ENCODE results near the gene ARHGAP20. TPM values are rescaled to one million over a fixed set of nuclear protein-coding genes. Genes with fewer than 3 reads are reported as not detected.

ARHGAP20 gene
- total RNA-seq, 1 experiment from 2014 or later: not detected

- Histone ChIP-seq H3K9me2 (ENCODE audit: insufficient read depth) (no peaks in the 10 kb centered on the region), H3F3A (ENCODE audit: insufficient read depth, low read depth) (no peaks in the 10 kb centered on the region), H4K20me1 (ENCODE audit: insufficient read depth) (no peaks in the 10 kb centered on the region; the same call in 1 of the 2 replicates), H3K4me1 (replicated peaks; ENCODE audit: insufficient read depth) (no peaks in the 10 kb centered on the region), H3K79me2 (ENCODE audit: low read depth) (no peaks in the 10 kb centered on the region), H3K4me2 (no peak overlapping the region), H3K36me3 (ENCODE audit: low read depth) (no peaks in the 10 kb centered on the region), H3K27ac (no peak overlapping the region), H2AFZ (no peak overlapping the region), H3K27me3 (ENCODE audit: insufficient read depth, low read depth) (no peaks in the 10 kb centered on the region), H3K4me3 (no peak overlapping the region), H3K9me3 (ENCODE audit: insufficient read depth, low read depth) (no peaks in the 10 kb centered on the region)
- DNase-seq: no peak
- TF ChIP-seq EZH2 (IDR thresholded peaks at IDR 0.05; ENCODE audit: low read depth) (no peak), CTCF (conservative IDR thresholded peaks at IDR 0.05) (no peak)
- ChIA-PET POLR2A (ENCODE audit: unreplicated experiment) (no interaction called here), CTCF (no interaction called here)
- no TSS peak for BruUV-seq (replicated peaks)
- intact Hi-C loops (cut with micrococcal nuclease; ENCODE audit: unreplicated experiment): no loop called here
Measured at GRCh38 chr11:110734790-110735189, 22.6 kb upstream of the ARHGAP20 start.

- no peak overlapping the region for H3K4me2 ChIP-seq
- H3K4me3 ChIP-seq: no peak overlapping the region
- no peaks in the 10 kb centered on the region for H3K4me1 ChIP-seq (replicated peaks; ENCODE audit: insufficient read depth)
- no peaks in the 10 kb centered on the region for H3K79me2 ChIP-seq (ENCODE audit: low read depth)
- ChIA-PET CTCF (no interaction called here), POLR2A (ENCODE audit: unreplicated experiment) (no interaction called here)
- intact Hi-C loops (cut with micrococcal nuclease; ENCODE audit: unreplicated experiment): no loop called here
- H3K27me3 ChIP-seq (ENCODE audit: insufficient read depth, low read depth): no peaks in the 10 kb centered on the region
- no peaks in the 10 kb centered on the region for H3K9me2 ChIP-seq (ENCODE audit: insufficient read depth)
- TF ChIP-seq EZH2 (IDR thresholded peaks at IDR 0.05; ENCODE audit: low read depth) (no peak), CTCF (conservative IDR thresholded peaks at IDR 0.05) (no peak)
- no peaks in the 10 kb centered on the region; the same call in 1 of the 2 replicates for H4K20me1 ChIP-seq (ENCODE audit: insufficient read depth)
- H3F3A ChIP-seq (ENCODE audit: insufficient read depth, low read depth): no peaks in the 10 kb centered on the region
- H3K27ac ChIP-seq: no peak overlapping the region
- H3K36me3 ChIP-seq (ENCODE audit: low read depth): no peaks in the 10 kb centered on the region
- BruUV-seq (replicated peaks): no TSS peak
- H2AFZ ChIP-seq: no peak overlapping the region
- H3K9me3 ChIP-seq (ENCODE audit: insufficient read depth, low read depth): no peaks in the 10 kb centered on the region
- DNase-seq: no peak
Measured at GRCh38 chr11:110730773-110731172, 18.5 kb upstream of the ARHGAP20 start.

GRCh38 chr11:110728883-110729282 is 16.6 kb upstream of the ARHGAP20 start:
- CTCF ChIA-PET: no interaction called here
- no peak for TF ChIP-seq CTCF (conservative IDR thresholded peaks at IDR 0.05)
- TF ChIP-seq EZH2 (IDR thresholded peaks at IDR 0.05; ENCODE audit: low read depth): no peak
- Histone ChIP-seq H3K36me3 (ENCODE audit: low read depth) (no peaks in the 10 kb centered on the region), H3K27ac (no peak overlapping the region), H2AFZ (no peak overlapping the region), H3K9me3 (ENCODE audit: insufficient read depth, low read depth) (no peaks in the 10 kb centered on the region), H3K79me2 (ENCODE audit: low read depth) (no peaks in the 10 kb centered on the region), H3F3A (ENCODE audit: insufficient read depth, low read depth) (no peaks in the 10 kb centered on the region), H3K4me2 (no peak overlapping the region), H3K4me1 (replicated peaks; ENCODE audit: insufficient read depth) (no peaks in the 10 kb centered on the region), H3K9me2 (ENCODE audit: insufficient read depth) (no peaks in the 10 kb centered on the region), H3K4me3 (no peak overlapping the region), H4K20me1 (ENCODE audit: insufficient read depth) (no peaks in the 10 kb centered on the region), H3K27me3 (ENCODE audit: insufficient read depth, low read depth) (no peaks in the 10 kb centered on the region)
- no TSS peak for BruUV-seq (replicated peaks)
- intact Hi-C loops (cut with micrococcal nuclease; ENCODE audit: unreplicated experiment): no loop called here
- no peak for DNase-seq
- POLR2A ChIA-PET (ENCODE audit: unreplicated experiment): no interaction called here

Measured in PC-9 (cell line).